PFSK-1 (cell line): ENCODE measurements around the gene ATP8B1.

Experiments used
- POLR2AphosphoS5 ChIP-seq: IDR thresholded peaks from 2 replicates; pipeline ENCODE4 v1.6.1; 2012; ENCODE audit warnings: low read depth, mild to moderate bottlenecking, control low read depth, low read length, moderate library complexity
- TAF1 ChIP-seq: IDR thresholded peaks from 2 replicates; pipeline ENCODE4 v1.6.1; 2012; ENCODE audit warnings: low read length, control low read depth, borderline replicate concordance; ENCODE audit not compliant: insufficient read depth

DNA sequence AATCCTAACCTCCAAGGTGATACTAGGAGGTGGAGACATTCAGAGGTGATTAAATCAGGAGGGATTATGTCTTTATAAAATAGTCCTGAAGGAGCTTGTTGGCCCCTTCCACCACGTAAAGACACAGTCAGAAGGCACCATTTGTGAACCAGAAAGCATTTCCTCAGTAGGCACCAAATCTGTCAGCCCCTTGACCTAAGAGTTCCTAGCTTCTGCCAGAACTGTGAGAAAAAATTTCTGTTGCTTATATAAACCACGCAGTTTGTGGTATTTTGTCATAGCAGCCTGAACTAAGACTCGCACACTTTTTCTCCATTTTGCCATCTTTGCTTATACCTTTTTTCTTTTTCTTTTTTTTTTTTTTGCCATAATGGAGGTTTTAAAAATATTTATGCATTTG lies 162.9 kb downstream of the ATP8B1 start:
- TF ChIP-seq POLR2AphosphoS5: no peak
- TF ChIP-seq TAF1: no peak
